ENCODE results near the gene KLHL10.

The KLHL10 gene

DNA sequence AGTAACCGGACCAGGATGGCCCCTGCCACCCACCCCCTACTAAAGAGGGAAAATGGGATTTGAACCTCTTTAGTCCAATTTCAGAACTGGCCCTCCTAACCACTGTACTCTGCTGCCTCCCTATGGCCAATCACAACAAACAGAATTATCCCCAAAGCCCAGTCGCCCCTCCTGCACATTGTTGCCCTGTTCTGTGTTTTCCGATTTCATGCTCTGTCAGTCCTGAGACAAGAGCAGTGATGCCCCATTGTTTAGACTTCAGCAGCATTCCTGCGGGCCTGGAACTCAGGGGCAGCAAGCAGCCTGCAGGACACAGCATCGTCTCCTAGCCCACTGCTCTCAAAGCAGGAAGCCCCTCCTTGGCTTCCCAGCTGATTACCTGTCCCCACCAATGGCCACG lies 48.1 kb downstream of the KLHL10 start:
- no peak overlapping the region for H3K4me3 ChIP-seq (ENCODE audit: low read length)
- TF ChIP-seq ZNF274 (IDR thresholded peaks at IDR 0.05; ENCODE audit: low read depth, low read length), result no peak

DNA sequence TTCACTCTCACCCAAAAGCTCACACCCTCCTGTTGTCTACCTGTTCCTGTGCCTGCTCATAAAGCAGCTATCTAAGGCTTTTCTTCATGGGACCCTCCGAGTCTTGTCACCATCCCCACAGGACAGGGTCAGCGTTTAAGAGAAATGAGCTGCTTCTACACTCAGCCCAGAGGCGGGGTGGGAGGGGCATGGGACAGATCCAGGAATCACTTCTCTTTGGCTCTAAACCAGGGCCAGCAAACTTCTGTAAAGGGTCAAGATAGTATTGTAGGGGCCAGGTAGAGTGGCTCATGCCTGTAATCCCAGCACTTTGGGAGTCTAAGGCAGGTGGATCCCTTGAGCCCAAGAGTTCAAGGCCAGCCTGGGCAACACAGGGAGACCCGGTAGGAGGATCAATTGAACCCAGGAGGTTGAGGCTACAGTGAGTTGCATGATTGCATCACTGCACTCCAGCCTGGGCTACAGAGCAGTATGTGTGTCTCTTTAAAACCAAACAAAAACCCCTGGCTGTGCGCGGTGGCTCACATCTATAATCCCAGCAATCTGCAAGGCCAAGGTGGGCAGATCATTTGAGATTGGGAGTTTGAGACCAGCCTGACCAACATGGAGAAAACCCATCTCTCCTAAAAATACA lies 50.8 kb downstream of the KLHL10 start:
- H3K4me3 ChIP-seq (ENCODE audit: low read length), result no peak overlapping the region
- no peak for TF ChIP-seq ZNF274 (IDR thresholded peaks at IDR 0.05; ENCODE audit: low read depth, low read length)

DNA sequence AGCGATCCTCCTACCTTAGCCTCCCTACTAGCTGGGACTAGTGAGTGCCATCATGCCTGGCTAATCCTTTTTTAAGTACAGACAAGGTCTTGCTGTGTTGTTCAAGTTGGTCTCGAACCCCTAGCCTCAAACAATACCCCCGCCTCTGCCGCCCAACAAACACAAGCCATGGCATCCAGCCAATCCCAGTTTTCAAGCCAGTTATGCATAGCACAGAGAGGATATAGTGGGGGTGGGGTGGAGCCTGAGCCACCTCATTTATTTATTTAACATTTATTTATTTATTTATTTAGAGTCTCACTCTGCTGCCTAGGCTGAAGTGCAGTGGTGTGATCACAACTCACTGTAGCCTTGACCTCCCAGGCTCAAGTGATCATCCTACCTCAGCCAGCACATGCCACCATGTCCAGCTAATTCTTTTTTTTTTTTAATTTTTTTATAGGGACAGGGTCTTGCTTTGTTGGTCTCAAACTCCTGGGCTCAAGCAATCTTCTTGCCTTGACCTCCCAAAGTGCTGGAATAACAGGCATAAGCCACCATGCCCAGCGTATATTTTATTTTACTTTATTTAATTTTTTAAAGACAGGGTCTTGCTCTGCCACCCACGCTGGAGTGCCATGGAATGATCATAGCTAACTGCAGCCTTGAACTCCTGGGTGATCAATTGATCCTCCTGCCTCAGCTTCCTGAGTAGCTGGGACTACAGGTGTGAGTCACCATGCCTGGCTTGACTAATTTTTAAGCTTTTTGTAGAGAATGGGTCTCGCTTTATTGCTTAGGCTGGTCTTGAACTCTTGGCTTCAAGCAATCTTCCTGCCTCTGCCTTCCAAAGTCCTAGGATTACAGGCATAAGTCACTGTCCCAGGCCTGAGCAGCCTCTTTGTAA lies 53.8 kb downstream of the KLHL10 start:
- TF ChIP-seq ZNF274 (IDR thresholded peaks at IDR 0.05; ENCODE audit: low read depth, low read length), result no peak
- no peak overlapping the region for H3K4me3 ChIP-seq (ENCODE audit: low read length)

DNA sequence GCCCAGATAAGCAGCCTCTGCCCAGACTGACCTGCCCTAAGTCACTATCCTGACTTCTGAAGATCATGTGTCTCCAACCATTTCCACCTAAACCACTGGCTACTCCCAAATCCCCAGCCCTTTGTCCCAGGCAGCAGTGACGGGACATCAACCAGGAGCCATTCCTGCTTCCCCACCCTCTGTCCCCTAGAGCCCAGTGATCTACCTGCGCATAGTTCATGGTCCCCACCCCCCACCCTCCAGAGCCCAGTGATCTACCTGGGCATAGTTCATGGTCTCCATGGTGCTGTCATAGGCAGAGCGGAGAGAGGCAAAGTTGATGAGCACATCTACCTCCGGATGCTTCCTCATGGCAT lies 54.4 kb downstream of the KLHL10 start:
- H3K4me3 ChIP-seq (ENCODE audit: low read length), result no peak overlapping the region
- TF ChIP-seq ZNF274 (IDR thresholded peaks at IDR 0.05; ENCODE audit: low read depth, low read length), result no peak

DNA sequence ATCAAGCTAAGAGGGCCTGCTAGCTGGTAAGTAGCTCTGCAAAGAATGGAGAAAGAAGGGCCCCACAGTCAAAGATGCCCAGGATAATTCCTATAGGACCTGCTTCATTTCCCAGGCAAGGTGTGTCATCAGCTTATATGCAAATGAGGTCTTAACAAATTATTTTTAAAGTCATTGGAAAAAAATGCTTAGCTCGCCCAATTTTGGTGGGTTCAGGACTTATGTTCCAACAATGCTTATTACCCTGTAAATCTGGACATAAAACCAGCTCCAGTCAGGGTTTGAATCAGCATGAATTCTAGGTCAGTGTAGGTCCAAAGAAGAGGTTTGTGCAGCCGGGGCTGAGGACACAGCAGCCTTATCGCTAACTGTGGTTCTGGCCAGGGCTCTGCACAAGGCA lies 55.8 kb downstream of the KLHL10 start:
- no peak overlapping the region for H3K4me3 ChIP-seq (ENCODE audit: low read length)
- no peak for TF ChIP-seq ZNF274 (IDR thresholded peaks at IDR 0.05; ENCODE audit: low read depth, low read length)

DNA sequence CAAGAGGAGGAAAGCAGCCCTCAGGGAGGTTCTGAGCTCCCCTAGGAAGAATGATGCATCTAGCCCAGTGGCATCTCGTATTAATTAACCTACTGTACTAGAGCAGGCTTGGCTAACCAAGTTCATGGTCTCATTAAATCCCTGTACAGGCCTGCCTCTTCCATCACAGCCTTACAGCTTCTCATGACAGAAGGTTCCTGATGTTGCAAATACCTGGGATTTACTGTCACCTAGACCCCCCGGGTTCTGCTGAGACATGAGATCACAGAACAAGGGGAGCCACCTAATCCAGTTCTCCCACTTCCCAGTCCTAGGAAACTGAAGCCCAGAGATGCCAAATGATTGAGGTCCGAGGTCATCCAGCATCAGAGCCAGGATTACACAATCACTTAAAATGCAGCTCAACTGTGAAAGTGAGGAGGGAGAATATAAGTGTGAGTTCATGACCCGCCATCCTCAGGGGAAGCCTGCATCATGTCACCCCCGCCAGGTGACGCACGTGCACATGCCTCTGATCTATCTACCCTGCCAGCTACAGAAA lies 57.2 kb downstream of the KLHL10 start:
- TF ChIP-seq ZNF274 (IDR thresholded peaks at IDR 0.05; ENCODE audit: low read depth, low read length), result no peak
- H3K4me3 ChIP-seq (ENCODE audit: low read length), result no peak overlapping the region

DNA sequence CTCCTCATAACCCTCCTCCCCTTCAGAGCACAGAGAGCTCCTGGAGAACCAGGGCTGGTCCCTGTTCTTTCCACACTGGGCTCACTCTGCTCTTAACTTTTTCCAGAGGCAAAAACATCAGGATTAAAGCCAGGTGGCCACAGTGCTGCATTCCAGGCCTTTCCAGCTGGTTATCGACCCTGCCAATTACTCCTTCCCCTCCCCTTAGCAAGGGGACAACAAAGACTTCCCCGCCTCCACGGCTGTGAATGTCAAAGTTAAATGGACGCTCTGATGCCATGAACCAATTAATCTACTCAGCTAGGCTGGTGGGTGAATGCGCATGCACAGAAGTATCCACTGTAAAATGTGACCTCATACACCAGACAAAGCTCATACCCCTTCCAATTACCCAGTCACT lies 58.0 kb downstream of the KLHL10 start:
- no peak overlapping the region for H3K4me3 ChIP-seq (ENCODE audit: low read length)
- no peak for TF ChIP-seq ZNF274 (IDR thresholded peaks at IDR 0.05; ENCODE audit: low read depth, low read length)

DNA sequence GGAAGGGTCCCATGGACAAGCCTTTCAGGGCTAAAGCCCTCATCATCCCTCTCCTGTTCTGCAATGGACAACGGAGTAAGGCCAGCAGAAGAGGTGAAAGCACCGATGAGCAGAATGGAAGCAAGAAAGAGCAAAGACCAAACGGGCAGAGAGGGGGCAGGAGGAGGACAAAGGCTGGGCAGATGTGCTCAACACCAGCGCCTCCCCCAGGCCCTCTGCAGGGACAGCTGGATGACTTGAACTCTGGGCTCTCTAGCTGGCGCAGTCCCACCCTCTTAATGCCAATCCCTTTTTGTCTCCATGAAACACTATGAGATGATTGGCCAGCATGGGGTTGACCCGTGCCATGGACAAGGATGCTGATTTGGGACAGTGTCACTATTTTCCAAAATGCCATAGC lies 59.1 kb downstream of the KLHL10 start:
- no peak overlapping the region for H3K4me3 ChIP-seq (ENCODE audit: low read length)
- TF ChIP-seq ZNF274 (IDR thresholded peaks at IDR 0.05; ENCODE audit: low read depth, low read length), result no peak
